ENCODE measurements around the gene ADAMTSL1. TPM values are rescaled to one million over a fixed set of nuclear protein-coding genes. Genes with fewer than 3 reads are reported as not detected.
A peak's percentile ranks its signal among the peaks of the same experiment; 100 is the strongest.

The ADAMTSL1 gene
- total RNA-seq, 1 experiment from 2014 or later = 0.94 TPM

DNA sequence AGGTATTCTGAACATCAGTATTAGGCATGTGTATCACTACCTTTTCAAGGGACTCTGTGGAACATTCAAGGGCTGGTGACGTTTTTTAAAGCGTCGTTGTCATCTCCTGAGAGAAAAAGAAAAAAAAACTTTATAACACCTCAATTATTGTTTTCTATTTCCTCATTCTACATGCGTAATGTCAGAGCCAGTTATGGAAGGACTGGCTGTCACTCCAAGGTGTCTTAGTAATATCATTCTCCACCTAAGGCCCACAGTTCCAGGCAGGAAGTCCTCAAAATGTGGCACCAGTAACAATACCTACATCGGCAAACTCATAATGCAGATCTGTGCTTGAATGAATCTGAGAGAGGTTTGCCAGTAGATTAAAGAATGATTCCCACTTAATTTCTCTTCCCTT lies 348.9 kb downstream of the ADAMTSL1 start:
- ATAC-seq (no peak), DNase-seq (ENCODE audit: low spot score) (no peak)
- peaks cover 32% of the 10 kb centered on the region for H3K4me1 Mint-ChIP-seq
- peaks cover 4% of the 10 kb centered on the region; the same call in 1 of the 2 replicates for H3K9me3 Mint-ChIP-seq
- ChIA-PET POLR2A (no interaction called here), CTCF (no interaction called here)
- H3K4me3 Mint-ChIP-seq = no peak overlapping the region
- TF ChIP-seq JUN (CRISPR knock-in tag; IDR thresholded peaks at IDR 0.05) (no peak), ZNF263 (CRISPR knock-in tag; IDR thresholded peaks at IDR 0.05; ENCODE audit: low read depth) (no peak), NR1H2 (CRISPR knock-in tag; IDR thresholded peaks at IDR 0.05) (no peak), RELA (CRISPR knock-in tag; IDR thresholded peaks at IDR 0.05; ENCODE audit: borderline replicate concordance) (no peak), ZNF121 (CRISPR knock-in tag; IDR thresholded peaks at IDR 0.05) (no peak), CREM (CRISPR knock-in tag; IDR thresholded peaks at IDR 0.05) (no peak)
- TF ChIP-seq, protein P1, sequence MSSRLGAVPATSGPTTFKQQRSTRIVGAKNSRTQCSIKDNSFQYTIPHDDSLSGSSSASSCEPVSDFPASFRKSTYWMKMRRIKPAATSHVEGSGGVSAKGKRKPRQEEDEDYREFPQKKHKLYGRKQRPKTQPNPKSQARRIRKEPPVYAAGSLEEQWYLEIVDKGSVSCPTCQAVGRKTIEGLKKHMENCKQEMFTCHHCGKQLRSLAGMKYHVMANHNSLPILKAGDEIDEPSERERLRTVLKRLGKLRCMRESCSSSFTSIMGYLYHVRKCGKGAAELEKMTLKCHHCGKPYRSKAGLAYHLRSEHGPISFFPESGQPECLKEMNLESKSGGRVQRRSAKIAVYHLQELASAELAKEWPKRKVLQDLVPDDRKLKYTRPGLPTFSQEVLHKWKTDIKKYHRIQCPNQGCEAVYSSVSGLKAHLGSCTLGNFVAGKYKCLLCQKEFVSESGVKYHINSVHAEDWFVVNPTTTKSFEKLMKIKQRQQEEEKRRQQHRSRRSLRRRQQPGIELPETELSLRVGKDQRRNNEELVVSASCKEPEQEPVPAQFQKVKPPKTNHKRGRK (CRISPR knock-in tag; IDR thresholded peaks at IDR 0.05; ENCODE audit: borderline replicate concordance) = no peak
- H3K27me3 Mint-ChIP-seq (ENCODE audit: low read depth) = no peaks in the 10 kb centered on the region; the same call in 1 of the 2 replicates
- peak overlapping the region; percentile 35; the same call in 1 of the 2 replicates for H3K27ac Mint-ChIP-seq
- no peaks in the 10 kb centered on the region for H3K36me3 Mint-ChIP-seq

DNA sequence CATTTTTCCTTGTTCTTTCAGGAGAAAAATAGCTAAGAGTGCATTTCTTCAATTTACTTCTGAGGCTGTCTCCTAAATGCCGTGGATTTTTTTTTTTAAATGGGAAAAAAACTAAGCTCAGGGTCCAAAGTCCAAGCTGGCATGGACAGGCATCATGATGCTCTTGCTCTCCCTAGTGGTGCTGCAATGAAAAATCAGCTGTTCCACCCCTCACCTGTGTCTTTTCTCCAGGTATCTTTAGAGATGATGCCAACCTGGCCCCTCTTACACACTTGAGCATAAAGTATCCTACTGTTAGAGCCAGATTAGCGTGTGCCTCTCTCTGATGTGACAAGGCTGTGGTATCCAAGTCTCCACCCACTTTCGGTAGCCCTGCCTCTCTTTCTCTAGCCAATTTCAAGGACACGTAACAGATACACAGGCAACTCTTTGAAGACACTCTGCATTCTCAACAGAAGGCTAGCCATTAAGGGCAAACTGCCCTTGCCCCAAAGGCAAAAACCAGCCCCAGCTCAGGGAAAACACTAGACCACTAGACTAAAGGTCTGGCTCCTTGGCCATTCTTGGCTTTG lies 350.2 kb downstream of the ADAMTSL1 start:
- H3K4me3 Mint-ChIP-seq = no peak overlapping the region
- no peak overlapping the region for H3K27ac Mint-ChIP-seq
- DNase-seq (ENCODE audit: low spot score) (no peak), ATAC-seq (peak; percentile 69)
- CTCF ChIA-PET = interaction anchor here (0.5 to 1.4 kb wide), 11 partner anchors 19 to 611 kb away, joined by 3 to 14 read pairs (median 4); no protein-coding TSS in a partner anchor
- H3K4me1 Mint-ChIP-seq = peaks cover 32% of the 10 kb centered on the region
- TF ChIP-seq JUN (CRISPR knock-in tag; IDR thresholded peaks at IDR 0.05) (no peak), EMX1 (CRISPR knock-in tag; IDR thresholded peaks at IDR 0.05) (no peak), MYBL2 (CRISPR knock-in tag; IDR thresholded peaks at IDR 0.05) (no peak), OVOL2 (CRISPR knock-in tag; IDR thresholded peaks at IDR 0.05; ENCODE audit: borderline replicate concordance) (no peak), NFATC4 (CRISPR knock-in tag; IDR thresholded peaks at IDR 0.05) (no peak), ZNF396 (CRISPR knock-in tag; IDR thresholded peaks at IDR 0.05; ENCODE audit: borderline replicate concordance) (no peak), MXD4 (CRISPR knock-in tag; IDR thresholded peaks at IDR 0.05; ENCODE audit: borderline replicate concordance) (no peak), SOX15 (CRISPR knock-in tag; IDR thresholded peaks at IDR 0.05) (no peak), ZNF121 (CRISPR knock-in tag; IDR thresholded peaks at IDR 0.05) (no peak), HMGA2 (CRISPR knock-in tag; IDR thresholded peaks at IDR 0.05) (no peak), GABPB1 (CRISPR knock-in tag; IDR thresholded peaks at IDR 0.05) (no peak), SMAD4 (CRISPR knock-in tag; IDR thresholded peaks at IDR 0.05) (no peak), TCF7 (CRISPR knock-in tag; IDR thresholded peaks at IDR 0.05; ENCODE audit: low read depth) (no peak)
- TF ChIP-seq, protein P2, sequence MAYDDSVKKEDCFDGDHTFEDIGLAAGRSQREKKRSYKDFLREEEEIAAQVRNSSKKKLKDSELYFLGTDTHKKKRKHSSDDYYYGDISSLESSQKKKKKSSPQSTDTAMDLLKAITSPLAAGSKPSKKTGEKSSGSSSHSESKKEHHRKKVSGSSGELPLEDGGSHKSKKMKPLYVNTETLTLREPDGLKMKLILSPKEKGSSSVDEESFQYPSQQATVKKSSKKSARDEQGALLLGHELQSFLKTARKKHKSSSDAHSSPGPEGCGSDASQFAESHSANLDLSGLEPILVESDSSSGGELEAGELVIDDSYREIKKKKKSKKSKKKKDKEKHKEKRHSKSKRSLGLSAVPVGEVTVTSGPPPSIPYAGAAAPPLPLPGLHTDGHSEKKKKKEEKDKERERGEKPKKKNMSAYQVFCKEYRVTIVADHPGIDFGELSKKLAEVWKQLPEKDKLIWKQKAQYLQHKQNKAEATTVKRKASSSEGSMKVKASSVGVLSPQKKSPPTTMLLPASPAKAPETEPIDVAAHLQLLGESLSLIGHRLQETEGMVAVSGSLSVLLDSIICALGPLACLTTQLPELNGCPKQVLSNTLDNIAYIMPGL (CRISPR knock-in tag; IDR thresholded peaks at IDR 0.05) = no peak
- H3K36me3 Mint-ChIP-seq = no peaks in the 10 kb centered on the region
- POLR2A ChIA-PET = no interaction called here
- peaks cover 4% of the 10 kb centered on the region; the same call in 1 of the 2 replicates for H3K9me3 Mint-ChIP-seq
- no peaks in the 10 kb centered on the region; the same call in 1 of the 2 replicates for H3K27me3 Mint-ChIP-seq (ENCODE audit: low read depth)

DNA sequence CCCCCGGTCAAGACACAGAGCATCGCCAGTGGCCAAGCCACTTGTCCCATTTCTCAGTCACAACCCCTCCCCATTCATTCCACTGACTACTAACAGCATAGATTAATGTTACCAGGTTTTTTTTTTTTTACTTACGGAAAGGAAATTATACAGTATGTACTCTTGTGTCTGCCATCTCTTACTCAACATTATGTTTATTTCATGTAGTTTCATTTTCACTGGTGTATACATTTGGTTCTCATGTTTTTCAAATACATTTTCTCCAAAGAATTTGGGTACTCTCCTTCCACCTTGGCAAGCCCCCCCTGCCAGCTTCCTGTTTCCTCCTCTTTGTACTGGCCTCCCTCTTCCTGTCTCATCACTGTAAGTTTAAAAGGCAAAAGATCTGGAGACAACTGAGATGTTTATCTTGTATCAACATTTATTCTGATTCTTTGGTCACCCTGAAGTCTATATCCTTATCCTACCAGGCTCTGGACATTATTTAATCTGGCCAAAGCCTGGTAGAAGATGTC lies 351.8 kb downstream of the ADAMTSL1 start:
- ChIA-PET POLR2A (no interaction called here), CTCF (interaction anchor here (0.6 to 0.8 kb wide), 5 partner anchors 50 to 1109 kb away, joined by 3 to 5 read pairs (median 3); no protein-coding TSS in a partner anchor)
- DNase-seq (ENCODE audit: low spot score) (no peak), ATAC-seq (no peak)
- peaks cover 32% of the 10 kb centered on the region for H3K4me1 Mint-ChIP-seq
- H3K36me3 Mint-ChIP-seq = no peaks in the 10 kb centered on the region
- no peaks in the 10 kb centered on the region; the same call in 1 of the 2 replicates for H3K27me3 Mint-ChIP-seq (ENCODE audit: low read depth)
- H3K4me3 Mint-ChIP-seq = no peak overlapping the region
- H3K27ac Mint-ChIP-seq = 0 out of 2 replicates have a peak overlapping the region, but pooled peaks have one; percentile 1
- peaks cover 3% of the 10 kb centered on the region; the same call in 1 of the 2 replicates for H3K9me3 Mint-ChIP-seq
- TF ChIP-seq, protein P3, sequence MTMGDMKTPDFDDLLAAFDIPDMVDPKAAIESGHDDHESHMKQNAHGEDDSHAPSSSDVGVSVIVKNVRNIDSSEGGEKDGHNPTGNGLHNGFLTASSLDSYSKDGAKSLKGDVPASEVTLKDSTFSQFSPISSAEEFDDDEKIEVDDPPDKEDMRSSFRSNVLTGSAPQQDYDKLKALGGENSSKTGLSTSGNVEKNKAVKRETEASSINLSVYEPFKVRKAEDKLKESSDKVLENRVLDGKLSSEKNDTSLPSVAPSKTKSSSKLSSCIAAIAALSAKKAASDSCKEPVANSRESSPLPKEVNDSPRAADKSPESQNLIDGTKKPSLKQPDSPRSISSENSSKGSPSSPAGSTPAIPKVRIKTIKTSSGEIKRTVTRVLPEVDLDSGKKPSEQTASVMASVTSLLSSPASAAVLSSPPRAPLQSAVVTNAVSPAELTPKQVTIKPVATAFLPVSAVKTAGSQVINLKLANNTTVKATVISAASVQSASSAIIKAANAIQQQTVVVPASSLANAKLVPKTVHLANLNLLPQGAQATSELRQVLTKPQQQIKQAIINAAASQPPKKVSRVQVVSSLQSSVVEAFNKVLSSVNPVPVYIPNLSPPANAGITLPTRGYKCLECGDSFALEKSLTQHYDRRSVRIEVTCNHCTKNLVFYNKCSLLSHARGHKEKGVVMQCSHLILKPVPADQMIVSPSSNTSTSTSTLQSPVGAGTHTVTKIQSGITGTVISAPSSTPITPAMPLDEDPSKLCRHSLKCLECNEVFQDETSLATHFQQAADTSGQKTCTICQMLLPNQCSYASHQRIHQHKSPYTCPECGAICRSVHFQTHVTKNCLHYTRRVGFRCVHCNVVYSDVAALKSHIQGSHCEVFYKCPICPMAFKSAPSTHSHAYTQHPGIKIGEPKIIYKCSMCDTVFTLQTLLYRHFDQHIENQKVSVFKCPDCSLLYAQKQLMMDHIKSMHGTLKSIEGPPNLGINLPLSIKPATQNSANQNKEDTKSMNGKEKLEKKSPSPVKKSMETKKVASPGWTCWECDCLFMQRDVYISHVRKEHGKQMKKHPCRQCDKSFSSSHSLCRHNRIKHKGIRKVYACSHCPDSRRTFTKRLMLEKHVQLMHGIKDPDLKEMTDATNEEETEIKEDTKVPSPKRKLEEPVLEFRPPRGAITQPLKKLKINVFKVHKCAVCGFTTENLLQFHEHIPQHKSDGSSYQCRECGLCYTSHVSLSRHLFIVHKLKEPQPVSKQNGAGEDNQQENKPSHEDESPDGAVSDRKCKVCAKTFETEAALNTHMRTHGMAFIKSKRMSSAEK (CRISPR knock-in tag; IDR thresholded peaks at IDR 0.05; ENCODE audit: borderline replicate concordance) = no peak
- no peak for TF ChIP-seq EMX1 (CRISPR knock-in tag; IDR thresholded peaks at IDR 0.05)
- TF ChIP-seq, protein P4, sequence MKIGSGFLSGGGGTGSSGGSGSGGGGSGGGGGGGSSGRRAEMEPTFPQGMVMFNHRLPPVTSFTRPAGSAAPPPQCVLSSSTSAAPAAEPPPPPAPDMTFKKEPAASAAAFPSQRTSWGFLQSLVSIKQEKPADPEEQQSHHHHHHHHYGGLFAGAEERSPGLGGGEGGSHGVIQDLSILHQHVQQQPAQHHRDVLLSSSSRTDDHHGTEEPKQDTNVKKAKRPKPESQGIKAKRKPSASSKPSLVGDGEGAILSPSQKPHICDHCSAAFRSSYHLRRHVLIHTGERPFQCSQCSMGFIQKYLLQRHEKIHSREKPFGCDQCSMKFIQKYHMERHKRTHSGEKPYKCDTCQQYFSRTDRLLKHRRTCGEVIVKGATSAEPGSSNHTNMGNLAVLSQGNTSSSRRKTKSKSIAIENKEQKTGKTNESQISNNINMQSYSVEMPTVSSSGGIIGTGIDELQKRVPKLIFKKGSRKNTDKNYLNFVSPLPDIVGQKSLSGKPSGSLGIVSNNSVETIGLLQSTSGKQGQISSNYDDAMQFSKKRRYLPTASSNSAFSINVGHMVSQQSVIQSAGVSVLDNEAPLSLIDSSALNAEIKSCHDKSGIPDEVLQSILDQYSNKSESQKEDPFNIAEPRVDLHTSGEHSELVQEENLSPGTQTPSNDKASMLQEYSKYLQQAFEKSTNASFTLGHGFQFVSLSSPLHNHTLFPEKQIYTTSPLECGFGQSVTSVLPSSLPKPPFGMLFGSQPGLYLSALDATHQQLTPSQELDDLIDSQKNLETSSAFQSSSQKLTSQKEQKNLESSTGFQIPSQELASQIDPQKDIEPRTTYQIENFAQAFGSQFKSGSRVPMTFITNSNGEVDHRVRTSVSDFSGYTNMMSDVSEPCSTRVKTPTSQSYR (CRISPR knock-in tag; IDR thresholded peaks at IDR 0.05) = no peak
